ENCODE measurements around the gene KIF3B.

DNA sequence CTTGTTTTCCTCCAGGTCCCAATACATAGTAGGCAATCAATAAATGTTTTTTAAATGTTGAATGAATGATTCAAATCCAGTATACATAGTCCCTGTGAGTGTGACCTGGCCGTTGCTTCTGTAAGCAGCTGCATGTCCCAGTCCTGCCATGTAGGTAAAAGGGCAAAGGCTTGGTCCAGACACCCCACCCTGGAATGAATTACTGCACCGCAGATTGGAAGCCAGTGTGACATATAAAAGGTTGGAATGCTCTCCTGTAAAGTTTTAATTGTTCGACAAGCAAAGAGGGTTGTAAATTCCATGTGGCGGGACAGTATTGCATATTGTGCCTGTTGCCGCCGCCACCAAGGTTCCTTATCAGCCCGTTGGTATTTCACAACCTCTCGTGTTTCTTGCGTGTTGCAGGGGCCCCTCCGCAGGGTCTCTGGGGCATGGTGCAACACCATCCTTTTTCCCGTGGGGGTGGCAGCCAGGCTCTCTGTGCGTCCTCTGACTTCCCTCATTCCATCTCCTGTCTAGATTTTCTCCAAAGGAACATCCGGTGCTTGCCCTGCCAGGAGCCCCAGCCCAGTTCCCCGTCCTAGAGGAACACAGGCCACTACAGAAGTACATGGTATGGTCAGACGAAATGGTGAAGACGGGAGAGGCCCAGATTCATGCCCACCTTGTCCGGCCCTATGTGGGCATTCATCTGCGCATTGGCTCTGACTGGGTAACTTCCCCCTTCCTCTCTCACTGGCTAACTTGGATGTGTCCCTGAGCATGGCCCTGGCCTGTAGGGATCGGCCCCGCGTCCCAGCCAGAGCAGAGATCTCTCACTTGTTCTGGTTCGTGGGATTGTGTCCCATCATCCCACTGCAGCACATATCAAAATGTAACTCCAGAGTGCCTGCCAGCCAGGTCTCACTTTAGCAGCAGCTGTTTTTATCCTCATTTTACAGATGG is 49.4 kb upstream of the KIF3B start:
- no peak for TF ChIP-seq EZH2 (IDR thresholded peaks at IDR 0.05; ENCODE audit: borderline replicate concordance, low read depth, low read length, poor library complexity, severe bottlenecking)
- TF ChIP-seq, protein P1, sequence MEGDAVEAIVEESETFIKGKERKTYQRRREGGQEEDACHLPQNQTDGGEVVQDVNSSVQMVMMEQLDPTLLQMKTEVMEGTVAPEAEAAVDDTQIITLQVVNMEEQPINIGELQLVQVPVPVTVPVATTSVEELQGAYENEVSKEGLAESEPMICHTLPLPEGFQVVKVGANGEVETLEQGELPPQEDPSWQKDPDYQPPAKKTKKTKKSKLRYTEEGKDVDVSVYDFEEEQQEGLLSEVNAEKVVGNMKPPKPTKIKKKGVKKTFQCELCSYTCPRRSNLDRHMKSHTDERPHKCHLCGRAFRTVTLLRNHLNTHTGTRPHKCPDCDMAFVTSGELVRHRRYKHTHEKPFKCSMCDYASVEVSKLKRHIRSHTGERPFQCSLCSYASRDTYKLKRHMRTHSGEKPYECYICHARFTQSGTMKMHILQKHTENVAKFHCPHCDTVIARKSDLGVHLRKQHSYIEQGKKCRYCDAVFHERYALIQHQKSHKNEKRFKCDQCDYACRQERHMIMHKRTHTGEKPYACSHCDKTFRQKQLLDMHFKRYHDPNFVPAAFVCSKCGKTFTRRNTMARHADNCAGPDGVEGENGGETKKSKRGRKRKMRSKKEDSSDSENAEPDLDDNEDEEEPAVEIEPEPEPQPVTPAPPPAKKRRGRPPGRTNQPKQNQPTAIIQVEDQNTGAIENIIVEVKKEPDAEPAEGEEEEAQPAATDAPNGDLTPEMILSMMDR (conservative IDR thresholded peaks at IDR 0.05; ENCODE audit: low read depth, low read length) = no peak

Measured in A673 (cell line).